IPS DF 6.9 (cell line): ENCODE data around the gene PAK1.
"Not testable (repeated sequence)": the region's sequence is repeated elsewhere in the genome, so short reads cannot be mapped to it uniquely, and the experiment has no call there.

Experiments used
- DNase-seq: peaks from one replicate; pipeline ENCODE4 v3.0.0-alpha.2; 2013; ENCODE audit warnings: low read depth, low spot score
- H3K27ac ChIP-seq: one replicate; pipeline ENCODE4 v1.5.1; 2013; ENCODE audit warnings: low read length, control low read depth
- H3K27me3 ChIP-seq: 2 replicates; pipeline ENCODE4 v1.6.1; 2013; ENCODE audit warnings: mild to moderate bottlenecking, low read length; ENCODE audit not compliant: control insufficient read depth, insufficient read depth
- H3K36me3 ChIP-seq: 2 replicates; pipeline ENCODE4 v1.6.1; 2013; ENCODE audit warnings: low read length; ENCODE audit not compliant: control insufficient read depth, insufficient read depth
- H3K4me1 ChIP-seq: 2 replicates; pipeline ENCODE4 v1.6.1; 2013; ENCODE audit warnings: low read length; ENCODE audit not compliant: control insufficient read depth, insufficient read depth
- H3K4me3 ChIP-seq: 2 replicates; pipeline ENCODE4 v1.5.1; 2013; ENCODE audit warnings: mild to moderate bottlenecking, low read length
- H3K9me3 ChIP-seq: 2 replicates; pipeline ENCODE4 v1.6.1; 2013; ENCODE audit warnings: low read length, inconsistent platforms; ENCODE audit not compliant: control insufficient read depth, insufficient read depth
- WGBS: extraction: QIAGEN DNeasy Blood & Tissue Kit; methylation state at CpG from one replicate; pipeline ENCODE4 v1.1.7; 2013; ENCODE audit warnings: mixed read lengths, missing lambda C conversion rate; ENCODE audit not compliant: insufficient read length, insufficient coverage; 5-methylcytosine and 5-hydroxymethylcytosine counted together

PAK1 gene

DNA sequence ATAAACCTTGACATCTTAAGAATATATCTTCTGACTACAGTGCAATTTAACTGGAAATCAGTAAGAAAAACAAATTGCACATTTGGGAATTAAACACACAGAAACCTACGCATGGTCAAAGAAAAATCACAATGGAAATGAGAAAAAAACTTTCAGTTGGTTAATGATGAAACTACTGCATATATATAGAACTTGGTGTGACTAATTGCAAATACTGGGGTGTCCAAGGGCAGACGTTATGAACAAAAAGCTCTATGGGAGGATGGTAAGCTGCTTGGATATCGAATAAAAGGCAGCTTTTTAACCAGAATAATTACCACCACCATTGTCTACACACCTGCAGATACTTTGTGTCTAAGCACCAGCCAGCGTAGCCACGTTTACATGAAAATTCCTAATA lies 173.2 kb downstream of the PAK1 start:
- no CpG with 5 or more reads among the region's 5 CpGs for WGBS
- H3K9me3 ChIP-seq = no peaks in the 10 kb centered on the region
- no peak overlapping the region for H3K27ac ChIP-seq
- no peak for DNase-seq
- H3K36me3 ChIP-seq = no peaks in the 10 kb centered on the region
- H3K4me3 ChIP-seq = no peak overlapping the region
- H3K4me1 ChIP-seq = no peaks in the 10 kb centered on the region
- no peaks in the 10 kb centered on the region for H3K27me3 ChIP-seq

- H3K36me3 ChIP-seq, H3K4me1 ChIP-seq, H3K27ac ChIP-seq, DNase-seq, H3K4me3 ChIP-seq, H3K9me3 ChIP-seq, H3K27me3 ChIP-seq: not testable (repeated sequence)
- no CpG with 5 or more reads among the region's 6 CpGs for WGBS
Measured at GRCh38 chr11:77300028-77300427, 173.9 kb downstream of the PAK1 start.

DNA sequence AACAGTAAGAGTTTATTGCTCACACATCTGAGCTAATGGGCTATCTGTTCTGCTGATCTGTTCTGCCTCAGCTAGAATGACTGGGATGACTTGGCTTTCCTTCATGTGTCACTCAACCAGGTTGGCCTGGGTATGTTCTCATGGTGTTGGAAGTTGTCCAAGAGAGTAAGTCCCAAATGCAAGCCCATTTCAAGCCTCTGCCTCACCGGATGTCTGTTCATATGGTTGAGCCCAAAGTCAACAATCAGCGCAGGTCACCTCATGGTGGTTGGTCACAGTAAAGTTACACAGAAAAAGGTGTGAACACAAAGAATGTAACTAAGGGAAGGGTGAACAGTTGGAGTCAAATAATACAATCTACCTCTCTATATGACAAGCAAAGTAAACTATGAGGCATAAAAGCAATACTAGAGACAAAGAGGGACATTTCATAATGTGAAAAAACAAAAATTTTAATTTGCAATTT lies 174.3 kb downstream of the PAK1 start:
- H3K9me3 ChIP-seq = no peaks in the 10 kb centered on the region
- H3K27me3 ChIP-seq = no peaks in the 10 kb centered on the region
- no peaks in the 10 kb centered on the region for H3K36me3 ChIP-seq
- WGBS = no CpG with 5 or more reads among the region's 2 CpGs
- DNase-seq = no peak
- no peaks in the 10 kb centered on the region for H3K4me1 ChIP-seq
- no peak overlapping the region for H3K27ac ChIP-seq
- H3K4me3 ChIP-seq = no peak overlapping the region

DNA sequence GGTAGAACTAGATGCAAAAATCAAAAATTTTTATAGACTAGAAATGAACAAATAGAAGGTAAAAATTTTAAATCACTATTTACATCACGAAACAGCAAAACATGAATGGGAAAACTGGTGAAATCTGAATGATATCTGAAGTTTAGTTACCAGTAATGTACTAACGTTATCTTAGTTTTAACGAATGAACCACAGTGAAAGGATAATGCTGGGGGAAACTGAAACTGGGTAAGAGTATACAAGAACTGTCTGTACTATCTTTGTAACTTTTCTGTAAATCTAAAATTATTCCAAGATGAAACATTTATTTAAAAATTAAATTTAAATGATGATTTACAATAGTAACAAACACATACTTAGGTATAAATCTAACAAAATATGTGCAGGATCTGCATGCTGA lies 179.9 kb downstream of the PAK1 start:
- Histone ChIP-seq H3K27me3 (no peaks in the 10 kb centered on the region), H3K9me3 (no peaks in the 10 kb centered on the region), H3K27ac (no peak overlapping the region), H3K4me1 (no peaks in the 10 kb centered on the region), H3K36me3 (no peaks in the 10 kb centered on the region), H3K4me3 (no peak overlapping the region)
- DNase-seq = no peak
- WGBS = no CpG with 5 or more reads among the region's 3 CpGs

GRCh38 chr11:77289737-77290136 lies 184.2 kb downstream of the PAK1 start:
- H3K27ac ChIP-seq = no peak overlapping the region
- no peaks in the 10 kb centered on the region for H3K4me1 ChIP-seq
- WGBS = no CpG with 5 or more reads among the region's 4 CpGs
- H3K9me3 ChIP-seq = no peaks in the 10 kb centered on the region
- H3K27me3 ChIP-seq = no peaks in the 10 kb centered on the region
- H3K4me3 ChIP-seq = no peak overlapping the region
- H3K36me3 ChIP-seq = no peaks in the 10 kb centered on the region
- DNase-seq = no peak

GRCh38 chr11:77287615-77288273 lies 186.2 kb downstream of the PAK1 start:
- no peak overlapping the region for H3K4me3 ChIP-seq

DNA sequence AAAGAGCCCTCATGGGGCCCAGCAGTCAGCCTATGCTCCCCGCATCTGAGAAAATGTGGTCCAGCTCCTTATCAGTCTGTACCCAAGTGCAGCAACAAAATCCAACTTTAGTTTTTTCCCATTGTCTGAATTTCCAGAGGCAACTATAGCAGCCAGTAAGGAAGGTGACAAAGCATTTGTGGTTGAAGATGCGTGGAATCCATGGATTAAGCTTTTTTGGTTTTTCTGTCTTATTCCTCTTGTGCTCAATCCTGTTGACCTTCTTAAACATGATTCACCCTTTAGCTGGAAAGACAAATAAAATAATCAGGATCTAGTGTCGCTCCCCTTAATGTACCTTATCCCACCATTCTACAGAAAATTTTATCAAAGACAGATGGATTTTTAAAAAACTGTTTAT lies 186.8 kb downstream of the PAK1 start:
- Histone ChIP-seq H3K9me3 (no peaks in the 10 kb centered on the region), H3K36me3 (no peaks in the 10 kb centered on the region), H3K27ac (no peak overlapping the region), H3K4me1 (no peaks in the 10 kb centered on the region), H3K4me3 (no peak overlapping the region), H3K27me3 (no peaks in the 10 kb centered on the region)
- no CpG with 5 or more reads among the region's 3 CpGs for WGBS
- no peak for DNase-seq

More at GRCh38 chr11:77287615-77288273, 186.2 kb downstream of the PAK1 start:
- no peak for DNase-seq
- no peaks in the 10 kb centered on the region for H3K36me3 ChIP-seq
- no peak overlapping the region for H3K27ac ChIP-seq
- WGBS = no CpG with 5 or more reads among the region's 5 CpGs
- no peaks in the 10 kb centered on the region for H3K9me3 ChIP-seq
- H3K27me3 ChIP-seq = no peaks in the 10 kb centered on the region
- no peaks in the 10 kb centered on the region for H3K4me1 ChIP-seq

GRCh38 chr11:77284476-77285468 lies 189.1 kb downstream of the PAK1 start:
- Histone ChIP-seq H3K36me3 (no peaks in the 10 kb centered on the region), H3K4me1 (no peaks in the 10 kb centered on the region), H3K27ac (no peak overlapping the region), H3K9me3 (no peaks in the 10 kb centered on the region), H3K4me3 (no peak overlapping the region), H3K27me3 (no peaks in the 10 kb centered on the region)
- WGBS = no CpG with 5 or more reads among the region's 6 CpGs
- no peak for DNase-seq

DNA sequence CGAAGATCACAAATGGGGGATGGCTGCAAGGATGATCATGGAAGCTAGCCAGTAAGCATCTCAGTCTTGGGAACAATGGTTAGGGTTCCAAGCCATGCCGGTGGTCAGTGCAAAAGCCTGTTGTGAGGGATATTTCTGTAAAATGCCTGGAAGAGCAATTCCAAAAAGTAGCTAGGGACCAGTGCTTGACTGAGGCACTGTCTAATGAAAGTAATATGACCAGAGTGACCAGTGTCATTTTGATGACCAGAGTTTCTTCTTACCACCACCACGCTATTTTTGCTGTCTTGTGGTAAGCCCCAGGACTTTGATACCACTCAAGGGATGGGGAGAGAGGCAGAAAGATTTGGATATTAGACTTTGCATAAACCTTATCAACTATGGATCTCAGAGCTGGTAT lies 190.8 kb downstream of the PAK1 start:
- H3K4me1 ChIP-seq = no peaks in the 10 kb centered on the region
- H3K9me3 ChIP-seq = no peaks in the 10 kb centered on the region
- no CpG with 5 or more reads among the region's 3 CpGs for WGBS
- no peaks in the 10 kb centered on the region for H3K27me3 ChIP-seq
- H3K36me3 ChIP-seq = no peaks in the 10 kb centered on the region
- H3K4me3 ChIP-seq = no peak overlapping the region
- no peak overlapping the region for H3K27ac ChIP-seq
- DNase-seq = no peak

DNA sequence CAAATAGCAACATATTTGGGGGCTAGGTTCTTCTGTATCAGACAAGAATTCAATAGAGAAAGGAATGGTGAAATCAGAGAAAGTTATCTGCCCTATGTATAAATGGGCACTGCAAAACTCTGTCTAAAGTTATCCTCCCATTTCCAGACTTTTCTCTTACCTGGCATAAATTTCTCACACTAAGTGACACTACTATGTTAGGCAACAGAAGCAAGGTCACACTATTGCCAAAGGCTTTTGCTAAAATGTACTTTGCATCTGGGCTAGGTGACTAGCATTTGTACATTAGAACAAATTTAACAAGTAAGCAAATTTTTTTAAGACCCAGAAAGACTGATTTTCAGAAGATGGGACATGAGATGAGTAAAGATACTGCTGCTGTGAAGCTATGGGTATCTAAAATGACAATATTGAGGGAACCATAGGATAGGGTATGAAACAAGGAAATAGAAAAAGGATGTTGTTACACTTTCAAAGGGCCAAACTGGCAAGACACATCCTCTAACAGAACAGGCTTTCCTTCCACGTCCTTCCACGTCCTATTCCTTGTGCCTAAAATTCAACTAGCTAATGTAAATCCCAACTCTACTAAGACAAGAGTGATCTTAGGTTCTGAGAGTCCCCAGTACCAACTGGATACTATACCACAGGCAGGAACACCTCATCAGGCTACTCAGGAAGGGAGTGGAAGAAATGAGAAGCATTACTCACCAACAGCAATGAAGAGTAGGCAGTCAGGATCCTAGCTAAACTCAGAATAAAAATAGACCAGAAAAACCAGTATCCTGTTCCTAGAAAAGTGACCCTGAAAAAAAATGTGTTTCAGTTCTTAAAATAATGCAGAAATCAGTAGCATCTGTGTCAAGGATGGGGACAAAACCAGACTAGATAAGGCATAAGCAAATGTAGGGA lies 195.0 kb downstream of the PAK1 start:
- Histone ChIP-seq H3K36me3 (no peaks in the 10 kb centered on the region), H3K4me1 (no peaks in the 10 kb centered on the region), H3K27ac (no peak overlapping the region), H3K9me3 (no peaks in the 10 kb centered on the region), H3K4me3 (no peak overlapping the region), H3K27me3 (no peaks in the 10 kb centered on the region)
- no peak for DNase-seq
- WGBS = no CpG with 5 or more reads among the region's 2 CpGs
